Stimulated activated CD4-positive, alpha-beta T cell treated with anti-CD3 and anti-CD28 coated beads, Interleukin-4, amount 100 ng/mL, for 24 hours (primary cell): Measurements from ENCODE around the gene CALR3.
"Not testable (repeated sequence)": the region's sequence is repeated elsewhere in the genome, so short reads cannot be mapped to it uniquely, and the experiment has no call there.

Source experiments
- DNase-seq: peaks from one replicate; pipeline ENCODE4 v3.0.0-alpha.2; 2020

CALR3 gene

DNA sequence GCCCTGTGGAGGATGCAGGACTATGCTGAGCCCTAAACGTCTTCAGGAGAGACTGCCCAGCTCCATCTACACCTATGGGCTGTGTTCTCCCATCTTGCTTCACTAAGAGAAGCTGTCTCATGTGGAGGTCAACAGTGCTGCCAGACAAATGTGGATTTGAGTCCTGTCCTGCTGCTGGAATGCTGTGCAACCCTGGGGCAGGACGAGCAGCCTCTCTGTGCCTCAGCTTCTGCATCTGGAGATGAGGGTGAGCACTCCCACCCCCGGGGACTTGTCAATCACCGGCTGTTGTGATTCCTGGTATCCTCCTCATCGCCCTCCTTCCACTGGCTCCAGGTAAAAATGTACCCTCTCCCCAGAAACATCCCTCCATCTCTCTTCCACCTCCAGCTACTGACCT, 40.5 kb downstream of the CALR3 start:
- no peak for DNase-seq

DNA sequence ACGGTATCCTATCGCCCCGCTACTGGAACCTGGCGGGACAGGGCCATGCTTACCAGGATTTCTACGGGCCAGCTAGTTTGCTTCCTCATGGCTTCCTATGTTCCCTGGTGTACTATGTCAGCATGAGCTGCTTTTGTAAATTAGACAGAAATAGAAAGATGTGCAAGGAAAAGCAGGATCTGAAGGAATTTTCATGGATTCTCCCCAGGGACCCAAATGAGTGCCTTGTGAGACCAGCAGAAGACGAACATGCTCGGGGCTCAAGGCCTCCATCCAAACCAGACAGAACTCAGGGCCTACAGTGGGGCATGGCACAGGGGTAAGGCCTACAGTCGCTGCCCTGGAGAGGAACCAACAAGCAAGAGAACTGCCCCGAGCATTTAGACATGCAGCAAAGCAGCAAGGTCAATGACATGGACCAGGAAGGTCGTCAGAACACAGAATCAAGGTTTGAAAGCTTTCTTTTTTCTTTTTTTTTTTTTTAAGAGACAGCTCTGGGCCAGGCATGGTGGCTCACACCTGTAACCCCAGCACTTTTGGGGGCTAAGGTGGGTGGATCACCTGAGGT, 41.5 kb downstream of the CALR3 start:
- DNase-seq = no peak

DNA sequence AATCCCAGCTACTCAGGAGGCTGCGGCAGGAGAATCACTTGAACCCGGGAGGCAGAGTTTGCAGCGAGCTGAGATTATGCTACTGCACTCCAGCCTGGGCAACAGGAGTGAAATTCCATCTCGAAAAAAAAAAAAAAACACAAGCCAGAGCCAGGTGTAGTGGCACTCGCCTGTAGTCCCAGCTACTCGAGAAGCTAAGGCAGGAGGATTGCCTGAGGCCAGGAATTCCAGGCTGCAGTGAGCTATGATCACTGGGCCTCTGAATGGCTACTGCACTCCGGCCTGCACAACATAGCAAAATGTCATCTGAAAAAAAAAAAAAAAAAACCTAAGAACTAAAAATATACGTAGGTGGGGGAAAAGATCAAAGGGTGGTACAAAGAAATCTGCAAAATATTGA, 43.6 kb downstream of the CALR3 start:
- DNase-seq = no peak

DNA sequence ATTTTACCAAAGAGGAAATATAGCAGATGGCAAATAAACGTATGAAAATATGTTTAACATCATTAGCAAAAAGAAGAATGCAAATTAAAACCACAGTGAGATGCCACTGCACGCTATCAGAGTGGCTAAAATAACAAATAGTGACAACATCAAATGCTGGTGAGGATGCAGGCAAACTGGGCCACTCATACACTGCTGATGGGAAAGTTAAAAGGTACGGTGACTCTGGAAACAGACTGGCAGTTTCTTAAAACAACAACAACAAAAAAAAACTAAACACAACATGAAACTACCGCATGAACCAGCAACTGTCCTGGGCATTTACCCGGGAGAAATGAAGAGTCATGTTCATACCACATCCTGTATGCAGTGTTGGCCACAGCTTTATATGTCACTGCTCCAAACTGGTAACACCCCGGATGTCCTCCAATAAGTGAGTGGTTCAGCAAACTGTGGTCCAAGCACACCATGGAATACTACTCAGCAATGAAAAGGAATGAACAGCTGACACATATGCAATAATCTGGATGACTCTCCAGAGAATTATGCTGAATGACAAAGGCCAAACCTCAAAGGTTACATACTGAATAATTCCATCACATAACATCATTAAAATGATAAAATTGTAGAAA, 46.5 kb downstream of the CALR3 start:
- peak; percentile 35 for DNase-seq

DNA sequence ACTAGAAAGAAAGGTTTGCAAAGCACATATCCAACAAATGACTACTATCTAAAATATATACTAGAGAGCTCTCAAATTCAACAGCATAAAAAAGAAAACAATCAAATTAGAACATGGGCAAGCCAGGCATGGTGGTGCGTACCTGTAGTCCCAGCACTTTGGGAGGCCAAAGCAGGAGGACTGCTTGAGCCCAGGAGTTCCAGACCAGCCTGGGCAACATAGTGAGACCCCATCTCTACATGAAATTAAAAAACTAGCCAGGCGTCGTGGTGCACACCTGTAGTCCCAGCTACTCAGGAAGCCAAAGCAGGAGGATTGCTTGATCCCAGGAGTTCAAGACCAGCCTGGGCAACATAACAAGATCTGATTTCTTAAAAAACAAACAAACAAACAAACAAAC, 47.1 kb downstream of the CALR3 start:
- DNase-seq = not testable (repeated sequence)

DNA sequence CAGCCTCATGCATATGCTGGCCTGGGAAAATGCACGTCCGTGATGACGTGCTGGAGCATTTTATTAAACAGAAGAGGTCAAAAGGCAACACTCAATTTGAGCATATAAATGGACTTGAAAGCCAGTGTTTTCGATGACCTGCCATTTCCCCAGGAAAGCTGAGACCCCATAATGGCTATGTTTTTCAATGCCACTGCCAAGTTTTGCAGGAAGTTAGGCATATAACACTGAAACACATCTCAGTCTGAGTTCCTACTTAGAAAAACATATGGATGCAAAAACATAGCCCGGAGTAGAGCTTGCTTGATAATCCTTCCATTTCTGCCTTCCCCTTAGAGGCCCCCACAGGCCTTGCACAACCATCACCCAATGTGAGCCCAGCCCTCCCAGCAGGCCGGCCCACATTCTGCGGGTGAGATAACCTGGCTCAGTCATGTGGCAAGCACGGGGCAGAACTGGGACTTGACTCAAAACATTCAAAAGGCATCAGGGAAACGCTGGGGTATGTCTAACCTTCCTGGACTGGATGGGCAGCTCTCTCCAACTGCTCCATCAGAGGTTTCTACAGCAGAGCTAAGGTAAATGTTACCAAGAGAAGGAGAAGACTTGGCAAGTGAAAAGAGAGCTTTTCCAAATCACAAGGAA, 49.1 kb downstream of the CALR3 start:
- DNase-seq = peak; percentile 28

DNA sequence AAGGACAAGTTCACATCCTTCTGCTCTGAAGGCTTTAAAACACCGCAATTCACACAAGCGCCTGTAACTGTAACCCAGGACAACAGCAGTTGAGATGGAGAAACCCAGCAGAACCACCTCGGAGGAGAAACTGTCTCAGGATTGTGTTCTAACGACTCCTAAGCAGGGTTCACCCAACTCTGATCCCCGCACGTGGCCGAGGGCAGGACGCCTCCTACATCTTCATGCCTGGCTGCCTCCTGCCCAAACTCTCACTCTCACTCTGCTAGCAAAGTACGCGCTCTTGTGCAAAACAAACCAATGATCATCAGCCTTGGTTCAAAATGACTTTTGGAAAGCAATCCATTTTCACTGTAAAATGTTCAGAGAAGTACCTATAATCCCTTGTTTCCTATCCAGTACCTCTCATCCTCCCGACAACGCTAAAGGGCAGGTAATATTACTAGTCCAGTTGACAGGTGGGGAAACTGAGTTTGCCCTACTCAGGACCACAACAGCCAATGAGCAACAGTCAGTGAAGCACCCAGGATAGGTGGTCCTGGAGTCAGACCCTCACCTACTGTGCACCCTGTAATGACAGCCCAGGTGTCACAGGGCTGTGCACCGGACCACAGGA, 49.8 kb downstream of the CALR3 start:
- no peak for DNase-seq

DNA sequence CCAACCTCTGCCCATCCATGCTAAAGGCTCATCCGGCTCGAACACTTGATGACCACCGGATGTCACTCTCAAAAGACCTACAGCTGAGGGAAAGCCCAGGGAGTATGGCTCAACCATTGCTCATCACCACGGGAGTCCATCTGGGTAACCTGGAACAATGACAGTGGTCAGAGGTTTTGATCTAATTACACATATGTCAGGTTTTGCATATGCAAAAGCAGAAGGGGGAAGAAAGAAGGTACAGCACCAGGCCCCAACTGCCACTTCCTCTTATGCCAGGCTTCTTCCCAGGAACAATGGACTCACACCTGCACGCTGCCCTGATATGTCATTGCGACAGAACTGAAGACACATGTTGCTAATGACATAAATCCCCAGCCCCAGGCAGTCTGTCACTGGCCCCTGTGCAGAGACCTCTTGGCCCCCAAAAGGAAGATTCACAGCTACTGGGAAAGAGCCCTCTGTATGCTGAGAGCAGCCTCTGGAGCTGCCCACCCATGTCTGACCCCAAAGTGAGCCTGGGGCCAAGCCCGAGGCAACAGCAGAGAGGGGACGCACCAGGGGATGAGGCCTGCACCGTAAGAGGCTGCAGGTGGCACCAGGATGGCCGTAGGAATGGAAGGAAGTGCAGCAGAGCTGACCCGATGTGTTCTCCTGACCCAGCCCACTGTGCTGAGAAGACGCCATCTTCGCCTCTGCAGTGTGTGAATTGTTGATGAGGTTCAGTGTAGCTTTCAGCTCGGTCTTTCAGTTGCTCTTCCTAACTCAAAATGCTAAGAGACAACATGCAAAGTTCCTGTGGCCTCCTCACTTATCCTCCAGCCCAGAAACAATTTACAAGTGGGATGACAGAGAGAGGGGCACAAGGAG, 50.5 kb downstream of the CALR3 start:
- no peak for DNase-seq

DNA sequence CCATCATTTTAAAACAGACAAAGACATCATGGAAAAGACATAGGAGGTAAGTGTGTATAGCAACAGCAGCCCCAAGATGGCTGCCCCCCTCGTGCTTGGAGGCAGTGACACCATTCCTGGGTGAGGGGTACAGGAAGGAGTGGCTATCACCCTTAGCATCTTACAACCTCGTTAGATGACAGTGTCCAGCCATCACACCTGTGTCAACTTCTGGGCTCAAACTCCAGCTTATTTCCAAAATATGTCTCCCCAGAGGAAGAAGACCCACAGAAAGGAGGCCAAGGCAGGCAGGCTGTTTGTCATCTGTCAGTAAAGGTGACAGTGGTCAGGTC, 51.7 kb downstream of the CALR3 start:
- no peak for DNase-seq

DNA sequence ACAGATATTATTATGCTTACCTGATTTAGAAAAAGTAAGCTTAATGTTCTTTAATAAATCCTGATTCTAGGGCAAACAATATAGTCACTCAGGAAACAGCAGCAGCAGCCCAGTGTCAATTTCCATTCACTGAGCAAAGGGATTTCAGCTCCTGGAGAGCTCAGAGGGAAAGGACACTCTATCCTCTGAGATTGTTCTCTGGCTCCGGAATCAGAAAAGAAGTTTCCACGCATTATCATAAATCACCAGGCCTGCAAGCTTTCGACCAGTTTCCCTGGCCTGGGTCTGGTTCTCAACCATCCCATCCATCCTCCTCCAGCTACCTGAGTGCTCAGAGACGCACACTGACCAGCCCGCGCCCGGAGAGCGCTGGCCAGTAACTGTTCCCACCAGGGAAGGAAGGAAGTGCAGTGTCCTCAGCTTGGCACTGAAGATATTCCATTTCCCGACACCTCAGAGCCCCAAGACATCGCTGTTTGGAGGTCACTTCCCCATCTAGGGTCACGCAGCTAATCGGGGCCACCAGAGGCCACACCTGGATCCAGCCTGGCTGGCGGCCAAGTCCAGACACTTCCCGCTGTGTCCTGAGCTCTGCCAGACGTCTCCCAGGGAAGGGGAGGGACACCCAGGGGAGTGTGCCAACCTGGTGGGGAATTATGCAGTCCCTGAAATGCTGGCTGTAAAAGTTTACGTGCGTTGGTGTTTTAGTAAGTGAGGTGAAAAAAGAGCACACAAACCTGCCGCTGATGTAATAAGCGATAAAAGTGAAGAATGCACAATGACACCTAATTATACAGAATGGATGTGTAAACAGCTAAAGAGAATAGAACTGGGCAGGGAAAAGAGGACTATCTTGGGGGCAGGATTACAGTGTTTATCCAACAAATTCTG, 53.3 kb downstream of the CALR3 start:
- DNase-seq = no peak

DNA sequence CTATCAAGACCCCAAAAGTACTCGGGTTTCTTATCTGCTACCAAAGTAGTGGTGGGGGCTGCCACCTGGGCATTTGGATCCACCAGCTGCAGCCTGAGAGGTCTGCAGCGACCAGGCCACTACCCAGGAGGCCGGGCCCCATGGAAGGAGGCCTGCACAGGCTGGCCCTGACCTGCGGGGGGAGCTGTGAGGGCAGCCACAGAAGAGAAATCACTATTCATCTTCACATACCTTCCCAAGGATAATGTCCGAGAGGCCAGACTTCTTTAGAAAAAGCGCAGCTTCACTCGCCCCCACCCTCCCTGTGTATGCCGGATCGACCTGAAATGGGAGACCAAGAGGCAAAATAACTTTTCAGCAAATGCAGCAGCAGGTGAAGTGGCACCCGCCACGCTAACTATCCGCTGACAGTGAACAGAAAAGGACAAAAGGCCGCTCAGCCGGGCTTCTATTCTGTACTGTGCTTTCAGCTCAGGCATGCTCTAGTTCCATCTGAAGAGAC, 54.3 kb downstream of the CALR3 start:
- no peak for DNase-seq

DNA sequence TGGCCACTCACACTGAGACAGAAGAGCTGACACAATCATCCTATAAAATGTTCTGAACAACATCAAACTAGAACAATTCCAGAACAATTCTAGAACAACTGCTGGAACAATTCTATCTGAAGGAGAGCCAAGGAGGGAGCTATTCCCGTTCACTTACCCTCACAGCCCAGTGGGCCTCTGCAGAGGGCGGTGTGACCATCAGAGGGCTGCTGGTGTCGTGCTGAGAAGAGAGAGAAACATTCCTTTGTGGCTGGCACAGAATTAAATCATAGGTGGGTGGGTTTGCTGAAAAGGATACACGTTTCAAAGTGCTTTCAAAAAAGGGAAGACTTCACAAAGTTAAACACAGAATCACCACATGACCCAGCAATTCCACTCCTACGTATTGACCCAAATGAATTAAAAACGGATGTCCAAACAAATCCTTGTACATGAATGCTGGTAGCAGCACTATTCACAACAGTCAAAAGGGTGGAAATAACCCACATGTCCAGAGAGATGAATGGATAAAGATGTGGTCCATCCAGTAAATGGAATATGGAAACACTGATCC, 59.1 kb downstream of the CALR3 start:
- DNase-seq = no peak

DNA sequence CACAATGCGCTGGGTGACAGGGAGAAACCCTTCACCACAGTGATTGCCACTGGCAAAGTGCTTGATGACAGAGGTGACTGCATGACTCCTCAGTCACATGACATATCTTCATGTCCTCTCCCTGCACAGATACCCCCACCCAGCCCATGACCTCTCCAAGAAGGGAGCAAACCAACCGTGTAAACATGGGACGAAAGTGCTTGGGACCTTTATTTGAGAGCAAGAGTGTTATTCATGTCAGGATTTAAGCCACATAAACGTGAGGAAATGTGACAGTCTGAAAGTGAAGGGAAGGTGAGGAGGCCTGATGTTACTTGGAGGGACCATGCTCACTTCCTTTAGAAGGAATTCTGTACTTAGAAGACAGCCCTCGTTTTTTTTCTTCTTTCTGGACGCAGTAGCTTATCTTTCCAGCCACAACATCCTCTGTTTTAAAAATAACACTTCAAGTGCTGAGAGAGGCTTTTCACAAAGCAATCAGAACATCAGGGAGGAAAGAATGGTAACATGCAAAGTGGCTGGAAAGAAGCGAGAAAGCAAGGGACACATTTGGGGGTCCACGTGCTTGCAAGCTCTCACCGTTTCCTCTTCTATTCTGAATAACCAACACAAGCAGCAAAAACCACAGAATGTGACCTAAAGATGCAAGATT, 59.8 kb downstream of the CALR3 start:
- DNase-seq = no peak

DNA sequence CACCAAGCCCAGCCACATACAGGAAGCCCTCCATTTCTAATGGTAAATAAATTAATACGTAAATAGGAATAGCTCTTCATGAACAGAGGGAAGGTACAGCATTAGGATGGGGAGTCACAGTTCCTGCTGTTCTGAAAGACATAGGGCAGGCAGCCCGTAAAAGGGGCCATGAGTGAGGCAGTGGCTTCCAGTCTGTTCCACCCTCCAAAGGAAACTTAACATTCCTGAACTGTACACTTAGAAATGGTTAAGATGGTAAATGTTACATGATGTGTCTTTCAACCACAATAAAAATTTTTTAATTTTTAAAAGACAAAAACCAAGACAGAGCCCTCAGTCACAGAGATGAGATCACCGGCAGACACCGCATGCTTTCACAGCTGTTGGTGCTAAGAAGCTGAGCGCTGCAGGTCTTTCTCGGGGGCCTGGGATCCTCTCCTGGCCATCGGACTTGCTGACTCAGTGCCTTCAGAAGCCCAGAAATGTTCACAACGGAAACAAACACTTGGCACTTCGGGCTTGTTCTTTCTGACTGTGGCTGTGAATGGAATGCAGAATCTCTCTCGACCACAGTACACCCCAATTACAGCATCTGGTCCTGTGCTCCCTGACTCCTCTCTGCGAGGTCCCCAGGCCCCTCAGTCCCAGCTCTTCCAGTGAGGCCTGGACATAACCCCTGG, 60.6 kb downstream of the CALR3 start:
- DNase-seq = no peak

DNA sequence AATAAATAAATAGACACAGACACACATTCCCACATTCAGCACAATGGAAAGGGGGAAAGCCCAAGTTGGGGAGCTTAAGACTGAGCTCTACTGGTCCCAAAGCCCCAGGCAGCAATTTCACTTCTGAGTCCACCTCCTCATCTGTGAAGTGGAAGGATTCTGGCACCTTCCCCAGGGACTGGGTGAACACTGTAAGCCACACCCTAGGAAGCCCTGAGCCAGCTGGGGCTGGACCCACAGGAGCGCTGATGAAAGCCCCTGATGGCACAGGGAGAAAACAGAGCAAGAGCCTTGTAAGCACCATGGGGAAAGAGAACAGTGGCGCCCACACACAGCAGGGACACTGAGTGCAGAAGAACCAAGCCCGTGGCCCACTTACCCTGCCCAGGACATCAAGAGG, 62.0 kb downstream of the CALR3 start:
- DNase-seq = no peak

DNA sequence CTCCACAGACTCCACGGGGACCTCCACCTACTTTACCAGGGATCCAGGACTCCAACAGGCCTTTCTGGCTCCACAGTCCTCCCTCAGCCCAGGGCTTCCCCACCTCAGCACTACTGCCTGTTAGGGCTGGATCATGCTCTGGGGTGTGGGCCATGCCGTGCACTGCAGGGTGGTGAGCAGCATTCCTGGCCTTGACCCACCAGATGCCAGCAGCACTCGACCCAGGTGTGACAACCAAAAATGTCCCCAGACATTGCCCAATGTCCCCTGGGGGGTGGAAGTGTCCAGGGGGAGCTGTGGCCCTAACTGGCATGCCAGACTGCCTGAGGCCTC, 66.2 kb downstream of the CALR3 start:
- DNase-seq = no peak

DNA sequence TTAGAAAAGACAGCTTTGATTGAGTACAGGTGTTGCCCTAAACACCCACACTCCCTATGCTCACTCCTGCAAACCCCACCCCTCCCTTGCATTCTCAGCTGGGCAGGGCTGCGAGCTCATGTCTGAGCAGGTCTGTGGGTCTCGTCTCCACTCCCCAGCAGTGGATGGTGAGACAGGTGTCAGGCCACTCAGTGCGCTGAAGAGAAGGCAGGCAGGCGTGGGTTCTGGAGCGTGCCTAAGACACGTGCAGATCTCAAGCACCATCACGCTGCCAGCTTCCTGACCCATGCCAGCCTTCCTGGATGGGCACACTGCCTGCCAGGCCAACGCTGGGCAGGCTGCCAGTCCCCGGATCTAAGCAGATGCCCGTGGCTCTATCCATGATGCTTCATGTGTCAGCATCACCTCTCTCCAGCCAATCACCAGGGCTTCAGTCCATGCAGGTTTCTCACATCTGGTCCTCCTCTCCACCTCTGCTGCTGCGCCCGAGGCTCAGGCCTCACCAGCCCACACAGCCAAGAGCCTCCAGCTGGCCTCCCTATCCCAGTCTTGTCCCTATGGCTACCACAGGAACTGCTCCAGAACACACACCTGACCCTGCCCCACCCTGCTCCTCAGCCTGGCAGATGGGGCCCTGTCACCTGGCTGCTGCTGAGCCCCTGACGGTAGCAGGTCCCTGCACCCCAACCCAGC, 66.8 kb downstream of the CALR3 start:
- no peak for DNase-seq
